A549 (cell line): ENCODE data around the gene GPR155. TPM values are rescaled to one million over a fixed set of nuclear protein-coding genes. Genes with fewer than 3 reads are reported as not detected.

Experiments
- ATAC-seq, 2 experiments: fragments of 200-7000 bp in 1 of 2; fragments of >200 bp in 1 of 2; cut with Nextera tagmentation in 1 of 2; cut with Tn5 transposase in 1 of 2; 3 replicates each; pipeline versions ENCODE4 v1.8.0 to v1.9.1; 2018 to 2020; ENCODE audit warnings: mild to moderate bottlenecking in 1 of 2, moderate library complexity in 1 of 2
- CTCF ChIA-PET: fragments of 300-600 bp; sonication (Branson Sonifier 250); formaldehyde crosslinking; extraction: SDS; loops from one replicate; lab custom pipeline; 2021; ENCODE audit warnings: antibody characterized with exemption, inconsistent platforms; lab: Yijun Ruan, JAX
- POLR2A ChIA-PET: fragments of 350-600 bp; formaldehyde crosslinking; extraction: SDS; loops from one replicate; lab custom pipeline; 2021; ENCODE audit warnings: antibody characterized with exemption, inconsistent platforms; lab: Yijun Ruan, JAX
- DNase-seq, 2 experiments: peaks; one replicate each; pipeline versions ENCODE4 v3.0.0 to v3.0.0-alpha.2; 2011 to 2016; ENCODE audit warnings: low read depth in 1 of 2, low spot score in 1 of 2
- FAIRE-seq: peaks from 2 replicates; lab custom pipeline; 2011; peaks lifted over from hg19 to GRCh38; lab: Jason Lieb, UNC
- H3K27ac ChIP-seq, 2 experiments: fragments of >200 bp; sonication (Bioruptor Twin); formaldehyde crosslinking; 3 replicates each; pipeline ENCODE4 v1.5.1; 2016 to 2017
- H3K4me1 ChIP-seq: fragments of >200 bp; sonication (Bioruptor Twin); formaldehyde crosslinking; 3 replicates; pipeline ENCODE4 v1.6.1; 2016
- H3K4me2 ChIP-seq: fragments of >200 bp; sonication (Bioruptor Twin); formaldehyde crosslinking; 3 replicates; pipeline ENCODE4 v1.6.1; 2016
- H3K4me3 ChIP-seq: fragments of >200 bp; sonication (Bioruptor Twin); formaldehyde crosslinking; 3 replicates; pipeline ENCODE4 v1.5.1; 2016
- H3K9me3 ChIP-seq: fragments of >200 bp; sonication (Bioruptor Twin); formaldehyde crosslinking; 3 replicates; pipeline ENCODE4 v1.6.1; 2016
- CBX2 ChIP-seq: fragments of 200-600 bp; sonication (generic); IDR thresholded peaks from 2 replicates; pipeline ENCODE4 v1.6.1; 2016; ENCODE audit warnings: low read depth, mild to moderate bottlenecking, borderline replicate concordance
- CEBPB ChIP-seq, 2 experiments: fragments of >200 bp in 1 of 2; sonication (Bioruptor Twin) in 1 of 2; formaldehyde crosslinking in 1 of 2; IDR thresholded peaks; 2 replicates each; pipeline ENCODE4 v1.6.1; 2012 to 2016
- EHF ChIP-seq: fragments of 250-450 bp; sonication (Bioruptor Pico); IDR thresholded peaks from 2 replicates; pipeline ENCODE4 v1.5.0; 2020; ENCODE audit warnings: mild to moderate bottlenecking
- ESRRA ChIP-seq: fragments of 150-350 bp; IDR thresholded peaks from 2 replicates; pipeline ENCODE4 v1.6.1; 2014; ENCODE audit warnings: mild to moderate bottlenecking, low read length, borderline replicate concordance
- FOSL2 ChIP-seq, 2 experiments: fragments of 450-650 bp in 1 of 2; fragments of >200 bp in 1 of 2; sonication (Bioruptor Twin) in 1 of 2; formaldehyde crosslinking; IDR thresholded peaks; 2 replicates each; pipeline versions ENCODE4 v1.5.0 to v1.6.1; 2016 to 2020; ENCODE audit warnings: mild to moderate bottlenecking in 1 of 2, moderate library complexity in 1 of 2
- FOXS1 ChIP-seq: fragments of 250-450 bp; sonication (Bioruptor Pico); IDR thresholded peaks from 2 replicates; pipeline ENCODE4 v1.5.0; 2020; ENCODE audit warnings: mild to moderate bottlenecking, moderate library complexity
- GATA3 ChIP-seq: IDR thresholded peaks from 2 replicates; pipeline ENCODE4 v1.6.1; 2012; ENCODE audit warnings: borderline replicate concordance
- HEYL ChIP-seq: fragments of 250-450 bp; sonication (Bioruptor Pico); IDR thresholded peaks from 2 replicates; pipeline ENCODE4 v1.8.0; 2021; ENCODE audit warnings: mild to moderate bottlenecking, moderate library complexity
- HOXA7 ChIP-seq: fragments of 250-450 bp; sonication (Bioruptor Pico); IDR thresholded peaks from 2 replicates; pipeline ENCODE4 v1.5.0; 2020; ENCODE audit warnings: mild to moderate bottlenecking, moderate library complexity
- JUN ChIP-seq, 2 experiments: fragments of >200 bp; sonication (Bioruptor Twin); formaldehyde crosslinking; IDR thresholded peaks; 2 replicates in 1 of 2; 3 replicates in 1 of 2; pipeline ENCODE4 v1.6.1; 2016 to 2017
- KDM1A ChIP-seq: fragments of 200-600 bp; sonication (generic); IDR thresholded peaks from 2 replicates; pipeline ENCODE4 v1.6.1; 2016; ENCODE audit warnings: low read depth, mild to moderate bottlenecking
- MAFK ChIP-seq: fragments of 450-650 bp; IDR thresholded peaks from 2 replicates; pipeline ENCODE4 v1.6.1; 2014; ENCODE audit not compliant: partially characterized antibody
- MAZ ChIP-seq: fragments of 150-350 bp; IDR thresholded peaks from 2 replicates; pipeline ENCODE4 v1.6.1; 2014; ENCODE audit warnings: antibody characterized with exemption, low read depth, low read length, borderline replicate concordance
- MYC ChIP-seq: IDR thresholded peaks from 2 replicates; pipeline ENCODE4 v1.6.1; 2012; ENCODE audit warnings: mild to moderate bottlenecking, inconsistent platforms, low read length, improper control_type of control experiment, borderline replicate concordance
- NR3C1 ChIP-seq: fragments of >200 bp; sonication (Bioruptor Twin); formaldehyde crosslinking; IDR thresholded peaks from 3 replicates; pipeline ENCODE4 v1.6.1; 2017
- POLR2AphosphoS2 ChIP-seq: conservative IDR thresholded peaks from 2 replicates; pipeline ENCODE4 v1.6.1; 2012; ENCODE audit warnings: low read length, improper control_type of control experiment, inconsistent platforms
- RARB ChIP-seq: fragments of 250-450 bp; sonication (Bioruptor Pico); IDR thresholded peaks from 2 replicates; pipeline ENCODE4 v1.8.0; 2021; ENCODE audit warnings: mild to moderate bottlenecking, moderate library complexity
- RFX5 ChIP-seq: fragments of 450-650 bp; IDR thresholded peaks from 2 replicates; pipeline ENCODE4 v1.7.1; 2014; ENCODE audit warnings: antibody characterized with exemption, mild to moderate bottlenecking, moderate library complexity
- RNF2 ChIP-seq: fragments of 200-600 bp; sonication (generic); IDR thresholded peaks from 2 replicates; pipeline ENCODE4 v1.6.1; 2016; ENCODE audit warnings: low read depth, mild to moderate bottlenecking, antibody characterized with exemption, moderate library complexity, borderline replicate concordance
- SMC3 ChIP-seq: fragments of >200 bp; sonication (Bioruptor Twin); formaldehyde crosslinking; IDR thresholded peaks from 3 replicates; pipeline ENCODE4 v1.6.1; 2018; ENCODE audit warnings: inconsistent platforms
- TP53 ChIP-seq: fragments of 250-450 bp; sonication (Bioruptor Pico); IDR thresholded peaks from 2 replicates; pipeline ENCODE4 v1.5.0; 2021; ENCODE audit warnings: mild to moderate bottlenecking, moderate library complexity
- ZFP36 ChIP-seq: fragments of 450-650 bp; IDR thresholded peaks from 2 replicates; pipeline ENCODE4 v1.6.1; 2014; ENCODE audit warnings: borderline replicate concordance; ENCODE audit not compliant: partially characterized antibody
- ZNF302 ChIP-seq: fragments of 250-450 bp; sonication (Bioruptor Pico); IDR thresholded peaks from 2 replicates; pipeline ENCODE4 v1.9.0; 2021; ENCODE audit warnings: inconsistent platforms, mild to moderate bottlenecking, moderate library complexity
- WGBS: methylation state at CpG from one replicate; pipeline ENCODE4 v1.1.6; 2017; ENCODE audit errors: missing lambda C conversion rate; 5-methylcytosine and 5-hydroxymethylcytosine counted together
- polyA plus RNA-seq, 4 experiments: library from polyadenylated mRNA; depleted of rRNA in 3 of 4; stranded (reverse); fragments of >200 nt; fragmentation: RNase III in 1 of 4; extraction: RNeasy Plus Mini Kit Qiagen cat#74134 plus additional on column Dnase treatment in 1 of 4; gene quantifications; 2 replicates in 3 of 4; 3 replicates in 1 of 4; pipeline ENCODE4 v1.2.3, GENCODE V29; 2011 to 2017
- TF ChIP-seq, protein P1 (sequence below): fragments of >200 bp; sonication (Bioruptor Twin); formaldehyde crosslinking; IDR thresholded peaks from 3 replicates; pipeline ENCODE4 v1.5.1; 2016
- TF ChIP-seq, protein P2 (sequence below): fragments of 250-450 bp; sonication (Bioruptor Pico); IDR thresholded peaks from 2 replicates; pipeline ENCODE4 v1.5.0; 2021; ENCODE audit warnings: mild to moderate bottlenecking, moderate library complexity, borderline replicate concordance
- TF ChIP-seq, protein P3 (sequence below): IDR thresholded peaks from 2 replicates; pipeline ENCODE4 v1.6.1; 2012; ENCODE audit warnings: low read depth, borderline replicate concordance
- TF ChIP-seq, protein P4 (sequence below): fragments of >200 bp; sonication (Bioruptor Twin); formaldehyde crosslinking; IDR thresholded peaks from 2 replicates; pipeline ENCODE4 v1.6.1; 2016
- TF ChIP-seq, protein P5 (sequence below): fragments of >200 bp; sonication (Bioruptor Twin); formaldehyde crosslinking; IDR thresholded peaks from 3 replicates; pipeline ENCODE4 v1.6.1; 2016
- TF ChIP-seq, protein P6 (sequence below): fragments of 250-450 bp; sonication (Bioruptor Pico); IDR thresholded peaks from 2 replicates; pipeline ENCODE4 v1.5.0; 2020; ENCODE audit warnings: low read depth, mild to moderate bottlenecking, moderate library complexity
- TF ChIP-seq, protein P7 (sequence below): IDR thresholded peaks from 2 replicates; pipeline ENCODE4 v1.6.1; 2012

The GPR155 gene
- polyA plus RNA-seq, 2 of the 4 experiments (the other 2 are of a cell fraction): 0.49 to 1.7 TPM

DNA sequence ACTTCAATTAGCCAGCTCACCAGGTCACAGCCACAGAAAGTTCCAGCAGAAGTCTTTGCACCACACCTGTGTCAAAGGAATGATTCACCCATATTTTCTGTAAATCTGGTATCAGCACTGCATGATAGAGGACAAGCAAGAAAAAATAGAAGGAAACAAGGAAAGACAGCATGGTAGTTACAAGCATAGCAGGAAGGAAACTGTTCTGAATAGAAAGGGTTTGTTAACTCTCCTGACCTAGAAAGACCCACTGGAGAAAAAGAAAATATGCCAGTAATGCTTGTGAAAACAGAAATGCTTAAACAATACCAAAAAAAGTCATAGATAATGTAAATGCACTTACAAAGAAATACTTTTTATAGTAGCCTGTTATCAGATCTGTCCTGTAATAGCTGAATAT is 50.5 kb downstream of the GPR155 start:
- no peak for FAIRE-seq

DNA sequence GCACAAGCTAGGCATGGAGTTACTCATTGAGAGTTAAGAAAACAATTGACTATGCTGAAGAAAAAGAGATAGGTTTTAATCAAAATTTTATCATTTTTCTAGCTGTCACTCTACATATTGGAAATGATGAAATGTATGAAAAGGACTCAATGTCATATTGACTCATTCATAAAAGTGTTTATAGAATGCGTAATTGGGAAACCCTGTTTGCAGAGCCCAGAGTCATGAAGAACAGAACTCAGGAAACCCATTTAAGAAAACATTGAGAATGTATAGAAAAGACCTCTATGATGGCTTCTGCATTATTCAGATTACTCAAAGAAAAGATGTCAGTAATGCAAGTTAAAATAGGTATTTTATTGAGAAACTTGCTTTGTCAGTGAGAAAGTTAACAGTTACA is 54.9 kb downstream of the GPR155 start:
- peaks cover 9% of the 10 kb centered on the region; the same call in 2 of the 3 replicates for H3K4me1 ChIP-seq
- H3K4me3 ChIP-seq: no peak overlapping the region
- ATAC-seq (no peak), FAIRE-seq (no peak), DNase-seq (no peak)
- H3K4me2 ChIP-seq: no peak overlapping the region
- POLR2A ChIA-PET: no interaction called here
- H3K27ac ChIP-seq: no peak overlapping the region
- WGBS: 93% methylated on average over 1 of the region's 1 CpG
- no peaks in the 10 kb centered on the region for H3K9me3 ChIP-seq
- CTCF ChIA-PET: no interaction called here
- TF ChIP-seq, protein P1, sequence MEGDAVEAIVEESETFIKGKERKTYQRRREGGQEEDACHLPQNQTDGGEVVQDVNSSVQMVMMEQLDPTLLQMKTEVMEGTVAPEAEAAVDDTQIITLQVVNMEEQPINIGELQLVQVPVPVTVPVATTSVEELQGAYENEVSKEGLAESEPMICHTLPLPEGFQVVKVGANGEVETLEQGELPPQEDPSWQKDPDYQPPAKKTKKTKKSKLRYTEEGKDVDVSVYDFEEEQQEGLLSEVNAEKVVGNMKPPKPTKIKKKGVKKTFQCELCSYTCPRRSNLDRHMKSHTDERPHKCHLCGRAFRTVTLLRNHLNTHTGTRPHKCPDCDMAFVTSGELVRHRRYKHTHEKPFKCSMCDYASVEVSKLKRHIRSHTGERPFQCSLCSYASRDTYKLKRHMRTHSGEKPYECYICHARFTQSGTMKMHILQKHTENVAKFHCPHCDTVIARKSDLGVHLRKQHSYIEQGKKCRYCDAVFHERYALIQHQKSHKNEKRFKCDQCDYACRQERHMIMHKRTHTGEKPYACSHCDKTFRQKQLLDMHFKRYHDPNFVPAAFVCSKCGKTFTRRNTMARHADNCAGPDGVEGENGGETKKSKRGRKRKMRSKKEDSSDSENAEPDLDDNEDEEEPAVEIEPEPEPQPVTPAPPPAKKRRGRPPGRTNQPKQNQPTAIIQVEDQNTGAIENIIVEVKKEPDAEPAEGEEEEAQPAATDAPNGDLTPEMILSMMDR: no peak
- TF ChIP-seq, protein P2, sequence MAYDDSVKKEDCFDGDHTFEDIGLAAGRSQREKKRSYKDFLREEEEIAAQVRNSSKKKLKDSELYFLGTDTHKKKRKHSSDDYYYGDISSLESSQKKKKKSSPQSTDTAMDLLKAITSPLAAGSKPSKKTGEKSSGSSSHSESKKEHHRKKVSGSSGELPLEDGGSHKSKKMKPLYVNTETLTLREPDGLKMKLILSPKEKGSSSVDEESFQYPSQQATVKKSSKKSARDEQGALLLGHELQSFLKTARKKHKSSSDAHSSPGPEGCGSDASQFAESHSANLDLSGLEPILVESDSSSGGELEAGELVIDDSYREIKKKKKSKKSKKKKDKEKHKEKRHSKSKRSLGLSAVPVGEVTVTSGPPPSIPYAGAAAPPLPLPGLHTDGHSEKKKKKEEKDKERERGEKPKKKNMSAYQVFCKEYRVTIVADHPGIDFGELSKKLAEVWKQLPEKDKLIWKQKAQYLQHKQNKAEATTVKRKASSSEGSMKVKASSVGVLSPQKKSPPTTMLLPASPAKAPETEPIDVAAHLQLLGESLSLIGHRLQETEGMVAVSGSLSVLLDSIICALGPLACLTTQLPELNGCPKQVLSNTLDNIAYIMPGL: no peak
- TF ChIP-seq FOXS1 (CRISPR knock-in tag) (no peak), ZNF302 (CRISPR knock-in tag) (no peak), ZFP36 (no peak), EHF (CRISPR knock-in tag) (no peak), SMC3 (no peak), ESRRA (no peak), CEBPB (IDR thresholded peaks at IDR 0.05) (no peak), HEYL (CRISPR knock-in tag) (no peak), GATA3 (no peak), JUN (IDR thresholded peaks at IDR 0.05) (no peak), RNF2 (no peak)
- TF ChIP-seq, protein P3, sequence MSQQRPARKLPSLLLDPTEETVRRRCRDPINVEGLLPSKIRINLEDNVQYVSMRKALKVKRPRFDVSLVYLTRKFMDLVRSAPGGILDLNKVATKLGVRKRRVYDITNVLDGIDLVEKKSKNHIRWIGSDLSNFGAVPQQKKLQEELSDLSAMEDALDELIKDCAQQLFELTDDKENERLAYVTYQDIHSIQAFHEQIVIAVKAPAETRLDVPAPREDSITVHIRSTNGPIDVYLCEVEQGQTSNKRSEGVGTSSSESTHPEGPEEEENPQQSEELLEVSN: no peak
- TF ChIP-seq, protein P4, sequence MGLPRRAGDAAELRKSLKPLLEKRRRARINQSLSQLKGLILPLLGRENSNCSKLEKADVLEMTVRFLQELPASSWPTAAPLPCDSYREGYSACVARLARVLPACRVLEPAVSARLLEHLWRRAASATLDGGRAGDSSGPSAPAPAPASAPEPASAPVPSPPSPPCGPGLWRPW: no peak

More for the DNA sequence above, 50.5 kb downstream of the GPR155 start:
- DNase-seq: no peak
- CTCF ChIA-PET: no interaction called here
- TF ChIP-seq NR3C1 (no peak), RARB (CRISPR knock-in tag) (no peak), RFX5 (no peak), MYC (no peak), KDM1A (no peak), HOXA7 (CRISPR knock-in tag) (no peak), TP53 (no peak), CBX2 (no peak), MAZ (no peak), FOSL2 (IDR thresholded peaks at IDR 0.05) (no peak), FOSL2 (CRISPR knock-in tag; IDR thresholded peaks at IDR 0.05) (no peak), RNF2 (no peak), ZNF302 (CRISPR knock-in tag) (no peak), MAFK (no peak), FOXS1 (CRISPR knock-in tag) (no peak), POLR2AphosphoS2 (no peak)
- TF ChIP-seq, protein P1: no peak
- TF ChIP-seq, protein P5, sequence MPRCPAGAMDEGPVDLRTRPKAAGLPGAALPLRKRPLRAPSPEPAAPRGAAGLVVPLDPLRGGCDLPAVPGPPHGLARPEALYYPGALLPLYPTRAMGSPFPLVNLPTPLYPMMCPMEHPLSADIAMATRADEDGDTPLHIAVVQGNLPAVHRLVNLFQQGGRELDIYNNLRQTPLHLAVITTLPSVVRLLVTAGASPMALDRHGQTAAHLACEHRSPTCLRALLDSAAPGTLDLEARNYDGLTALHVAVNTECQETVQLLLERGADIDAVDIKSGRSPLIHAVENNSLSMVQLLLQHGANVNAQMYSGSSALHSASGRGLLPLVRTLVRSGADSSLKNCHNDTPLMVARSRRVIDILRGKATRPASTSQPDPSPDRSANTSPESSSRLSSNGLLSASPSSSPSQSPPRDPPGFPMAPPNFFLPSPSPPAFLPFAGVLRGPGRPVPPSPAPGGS: no peak
- TF ChIP-seq, protein P6, sequence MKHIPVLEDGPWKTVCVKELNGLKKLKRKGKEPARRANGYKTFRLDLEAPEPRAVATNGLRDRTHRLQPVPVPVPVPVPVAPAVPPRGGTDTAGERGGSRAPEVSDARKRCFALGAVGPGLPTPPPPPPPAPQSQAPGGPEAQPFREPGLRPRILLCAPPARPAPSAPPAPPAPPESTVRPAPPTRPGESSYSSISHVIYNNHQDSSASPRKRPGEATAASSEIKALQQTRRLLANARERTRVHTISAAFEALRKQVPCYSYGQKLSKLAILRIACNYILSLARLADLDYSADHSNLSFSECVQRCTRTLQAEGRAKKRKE (CRISPR knock-in tag): no peak
- TF ChIP-seq, protein P7, sequence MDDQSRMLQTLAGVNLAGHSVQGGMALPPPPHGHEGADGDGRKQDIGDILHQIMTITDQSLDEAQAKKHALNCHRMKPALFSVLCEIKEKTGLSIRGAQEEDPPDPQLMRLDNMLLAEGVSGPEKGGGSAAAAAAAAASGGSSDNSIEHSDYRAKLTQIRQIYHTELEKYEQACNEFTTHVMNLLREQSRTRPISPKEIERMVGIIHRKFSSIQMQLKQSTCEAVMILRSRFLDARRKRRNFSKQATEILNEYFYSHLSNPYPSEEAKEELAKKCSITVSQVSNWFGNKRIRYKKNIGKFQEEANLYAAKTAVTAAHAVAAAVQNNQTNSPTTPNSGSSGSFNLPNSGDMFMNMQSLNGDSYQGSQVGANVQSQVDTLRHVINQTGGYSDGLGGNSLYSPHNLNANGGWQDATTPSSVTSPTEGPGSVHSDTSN: no peak
- TF ChIP-seq, all 56 proteins: peak for 0
- Histone ChIP-seq H3K27ac (no peak overlapping the region), H3K4me2 (no peak overlapping the region), H3K4me3 (no peak overlapping the region), H3K4me1 (no peaks in the 10 kb centered on the region), H3K9me3 (no peaks in the 10 kb centered on the region)
- POLR2A ChIA-PET: no interaction called here
- no peak for ATAC-seq
